Measurements from ENCODE around the gene CFAP92. TPM values are rescaled to one million over a fixed set of nuclear protein-coding genes. Genes with fewer than 3 reads are reported as not detected.

Gene CFAP92
- total RNA-seq, 1 experiment from 2014 or later: 0.92 TPM

DNA sequence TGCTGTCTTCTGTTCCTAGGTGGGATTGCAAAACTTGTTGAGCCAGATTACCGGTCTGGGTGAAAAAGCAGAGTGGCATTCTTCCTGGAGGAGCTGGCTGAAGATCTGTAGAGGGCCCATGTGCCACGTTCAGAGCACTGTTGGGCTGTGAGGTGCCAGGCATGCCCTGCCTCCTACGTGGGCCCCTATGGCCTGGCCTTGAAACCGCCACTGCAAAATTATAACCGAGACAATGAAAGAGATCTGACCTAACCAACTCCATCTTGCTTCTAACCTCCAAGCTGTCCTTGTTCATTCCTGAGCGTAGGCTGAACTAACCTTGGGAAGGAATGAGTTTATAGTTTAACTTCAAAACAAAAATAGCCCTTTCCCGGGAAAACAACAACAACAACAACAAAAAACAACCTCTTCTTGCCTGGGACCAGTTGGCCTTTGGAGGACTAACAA lies 115.8 kb downstream of the CFAP92 start:
- Histone ChIP-seq H3K9ac (ENCODE audit: extremely low read depth, insufficient read length, low read length) (peak overlapping the region; percentile 96), H3K79me2 (ENCODE audit: insufficient read depth, low read length) (peaks cover 11% of the 10 kb centered on the region; the same call in 1 of the 2 replicates), H3K23ac (ENCODE audit: insufficient read length, low read depth, low read length) (no peak overlapping the region), H3T11ph (ENCODE audit: low read length) (no peak overlapping the region), H3K56ac (ENCODE audit: insufficient read length, low read depth, low read length) (no peak overlapping the region), H2BK12ac (ENCODE audit: insufficient read length, low read depth, low read length) (peak overlapping the region; percentile 14), H4K5ac (ENCODE audit: insufficient read length, low read depth, low read length) (no peak overlapping the region), H3K4me1 (ENCODE audit: insufficient read depth, low read length) (no peaks in the 10 kb centered on the region; the same call in 1 of the 2 replicates), H2BK15ac (ENCODE audit: low read depth, low read length) (no peak overlapping the region), H3K9me3 (ENCODE audit: control insufficient read depth, low read depth, low read length) (no peaks in the 10 kb centered on the region), H4K8ac (replicated peaks; ENCODE audit: insufficient read length, low read depth, low read length) (no peak overlapping the region), H3K14ac (ENCODE audit: insufficient read depth, low read length) (no peak overlapping the region), H3K27ac (ENCODE audit: insufficient read length, low read depth, low read length) (no peak overlapping the region), H2AK5ac (ENCODE audit: insufficient read length, low read length) (no peak overlapping the region), H2AFZ (ENCODE audit: low read length) (no peak overlapping the region), H4K91ac (ENCODE audit: insufficient read length, low read depth, low read length) (no peak overlapping the region), H2BK20ac (ENCODE audit: low read depth, low read length, poor library complexity, severe bottlenecking) (no peak overlapping the region), H2BK5ac (ENCODE audit: insufficient read length, low read length) (no peak overlapping the region), H3K4ac (ENCODE audit: low read depth, low read length) (no peak overlapping the region), H4K20me1 (ENCODE audit: control insufficient read depth, insufficient read depth, insufficient read length) (no peaks in the 10 kb centered on the region), H3K23me2 (ENCODE audit: insufficient read length, low read depth, low read length, poor library complexity, severe bottlenecking) (peaks cover 13% of the 10 kb centered on the region), H3K4me2 (ENCODE audit: insufficient read depth, insufficient read length, low read length) (peak overlapping the region; percentile 95), H3K18ac (ENCODE audit: insufficient read length, low read depth, low read length) (no peak overlapping the region), H2BK120ac (ENCODE audit: low read depth, low read length, poor library complexity, severe bottlenecking) (no peak overlapping the region), H3K27me3 (ENCODE audit: insufficient read depth, low read length) (no peaks in the 10 kb centered on the region), H3K79me1 (ENCODE audit: insufficient read depth, low read depth, low read length, poor library complexity, severe bottlenecking) (peaks cover 7% of the 10 kb centered on the region)
- peaks cover 23% of the 10 kb centered on the region for H3K27me3 Mint-ChIP-seq (ENCODE audit: low read depth)
- DNase-seq: no peak
- TF ChIP-seq, protein P1, sequence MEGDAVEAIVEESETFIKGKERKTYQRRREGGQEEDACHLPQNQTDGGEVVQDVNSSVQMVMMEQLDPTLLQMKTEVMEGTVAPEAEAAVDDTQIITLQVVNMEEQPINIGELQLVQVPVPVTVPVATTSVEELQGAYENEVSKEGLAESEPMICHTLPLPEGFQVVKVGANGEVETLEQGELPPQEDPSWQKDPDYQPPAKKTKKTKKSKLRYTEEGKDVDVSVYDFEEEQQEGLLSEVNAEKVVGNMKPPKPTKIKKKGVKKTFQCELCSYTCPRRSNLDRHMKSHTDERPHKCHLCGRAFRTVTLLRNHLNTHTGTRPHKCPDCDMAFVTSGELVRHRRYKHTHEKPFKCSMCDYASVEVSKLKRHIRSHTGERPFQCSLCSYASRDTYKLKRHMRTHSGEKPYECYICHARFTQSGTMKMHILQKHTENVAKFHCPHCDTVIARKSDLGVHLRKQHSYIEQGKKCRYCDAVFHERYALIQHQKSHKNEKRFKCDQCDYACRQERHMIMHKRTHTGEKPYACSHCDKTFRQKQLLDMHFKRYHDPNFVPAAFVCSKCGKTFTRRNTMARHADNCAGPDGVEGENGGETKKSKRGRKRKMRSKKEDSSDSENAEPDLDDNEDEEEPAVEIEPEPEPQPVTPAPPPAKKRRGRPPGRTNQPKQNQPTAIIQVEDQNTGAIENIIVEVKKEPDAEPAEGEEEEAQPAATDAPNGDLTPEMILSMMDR (conservative IDR thresholded peaks at IDR 0.05): no peak
- H3K27ac Mint-ChIP-seq: peak overlapping the region; percentile 37 to 99 (median 81); a peak in 6 of 7 replicates
- peaks cover 2 to 12% (median 8%) of the 10 kb centered on the region in 3 experiments; a peak in 5 of 7 replicates for H3K36me3 Mint-ChIP-seq (ENCODE audit: insufficient read depth in 1 of 3, low read depth in 3 of 3)
- peaks cover 32 to 36% of the 10 kb centered on the region in 2 experiments for H3K4me1 Mint-ChIP-seq
- WGBS (ENCODE audit: extremely low coverage, insufficient read length, low lambda C conversion rate): no CpG with 5 or more reads among the region's 7 CpGs
- peak overlapping the region; percentile 86 to 90 for H3K4me3 Mint-ChIP-seq
- no peaks in the 10 kb centered on the region for H3K9me3 Mint-ChIP-seq
